Keratinocyte (primary cell): Measurements from ENCODE around the gene GPR137B. TPM values are rescaled to one million over a fixed set of nuclear protein-coding genes. Genes with fewer than 3 reads are reported as not detected.

Experiments
- DNase-seq: peaks from one replicate; pipeline ENCODE4 v3.0.0-alpha.2; 2011; ENCODE audit warnings: low read depth, missing footprints, low spot score
- FAIRE-seq: peaks from 2 replicates; lab custom pipeline; 2011; peaks lifted over from hg19 to GRCh38; lab: Jason Lieb, UNC
- H2AFZ ChIP-seq: 2 replicates; pipeline ENCODE4 v1.6.0; 2012; ENCODE audit warnings: low read length, control low read depth, inconsistent platforms; ENCODE audit not compliant: control insufficient read depth
- H3K27ac ChIP-seq: 2 replicates; pipeline ENCODE4 v1.5.1; 2011; ENCODE audit warnings: low read length; ENCODE audit not compliant: control insufficient read depth, insufficient read depth
- H3K27me3 ChIP-seq: 3 replicates; pipeline ENCODE4 v1.6.0; 2011; ENCODE audit warnings: low read length; ENCODE audit not compliant: control insufficient read depth, insufficient read depth; ENCODE audit errors: extremely low read depth
- H3K36me3 ChIP-seq, 2 experiments: 2 replicates in 1 of 2; 3 replicates in 1 of 2; pipeline ENCODE4 v1.5.1; 2011; ENCODE audit warnings: low read length in 2 of 2, mild to moderate bottlenecking in 1 of 2; ENCODE audit not compliant: control insufficient read depth in 2 of 2, insufficient read depth in 2 of 2; ENCODE audit errors: extremely low read depth in 1 of 2
- H3K4me1 ChIP-seq: 3 replicates; pipeline ENCODE4 v1.5.1; 2011; ENCODE audit warnings: low read length; ENCODE audit not compliant: control insufficient read depth, insufficient read depth; ENCODE audit errors: extremely low read depth
- H3K4me2 ChIP-seq: 3 replicates; pipeline ENCODE4 v1.6.0; 2011; ENCODE audit warnings: low read depth, low read length; ENCODE audit not compliant: control insufficient read depth, insufficient read depth; ENCODE audit errors: extremely low read depth
- H3K4me3 ChIP-seq, 3 experiments: fragments of 200-600 bp in 1 of 3; sonication (generic) in 1 of 3; 2 replicates in 2 of 3; 3 replicates in 1 of 3; pipeline ENCODE4 v1.5.1; 2011 to 2016; ENCODE audit warnings: low read length in 3 of 3, mild to moderate bottlenecking in 3 of 3, control low read depth in 2 of 3, inconsistent platforms in 1 of 3, low read depth in 1 of 3, mixed read lengths in 1 of 3, mixed run types in 1 of 3, moderate library complexity in 1 of 3; ENCODE audit not compliant: control insufficient read depth in 2 of 3, insufficient read depth in 2 of 3; ENCODE audit errors: extremely low read depth in 1 of 3
- H3K79me2 ChIP-seq: 2 replicates; pipeline ENCODE4 v1.6.0; 2012; ENCODE audit warnings: low read length; ENCODE audit not compliant: control insufficient read depth, insufficient read depth
- H3K9ac ChIP-seq: 3 replicates; pipeline ENCODE4 v1.6.0; 2011; ENCODE audit warnings: low read length; ENCODE audit not compliant: control insufficient read depth, insufficient read depth; ENCODE audit errors: extremely low read depth
- H3K9me1 ChIP-seq: 3 replicates; pipeline ENCODE4 v1.6.0; 2011; ENCODE audit warnings: low read length; ENCODE audit not compliant: control insufficient read depth, insufficient read depth; ENCODE audit errors: extremely low read depth
- H3K9me3 ChIP-seq: 2 replicates; pipeline ENCODE4 v1.5.1; 2012; ENCODE audit warnings: low read depth, low read length; ENCODE audit not compliant: control insufficient read depth
- H4K20me1 ChIP-seq: 3 replicates; pipeline ENCODE4 v1.6.0; 2011; ENCODE audit warnings: low read length; ENCODE audit not compliant: control insufficient read depth, insufficient read depth; ENCODE audit errors: extremely low read depth
- CTCF ChIP-seq, 3 experiments: IDR thresholded peaks in 1 of 3; conservative IDR thresholded peaks in 1 of 3; optimal IDR thresholded peaks in 1 of 3; 2 replicates in 2 of 3; 3 replicates in 1 of 3; pipeline versions ENCODE3 to v1.5.1; 2011; ENCODE audit warnings: low read length in 3 of 3, mild to moderate bottlenecking in 3 of 3, moderate library complexity in 2 of 3, control low read depth in 1 of 3, inconsistent platforms in 1 of 3; ENCODE audit not compliant: insufficient read depth in 2 of 3; ENCODE audit errors: extremely low read depth in 1 of 3
- EZH2 ChIP-seq: IDR thresholded peaks from one replicate; pipeline ENCODE4 v1.6.1; 2012; ENCODE audit warnings: inconsistent platforms, mild to moderate bottlenecking, low read length, moderate library complexity
- dilution Hi-C: fragments of 300-500 bp; cut with MboI; formaldehyde crosslinking; loops from one replicate; pipeline ENCODE4 v1.7.0; 2020; ENCODE audit warnings: low sequenced_read_pairs; ENCODE audit not compliant: extremely low pct_ligation_motif_present
- polyA plus RNA-seq, 5 experiments: library from polyadenylated mRNA; depleted of rRNA in 3 of 5; stranded (reverse) in 3 of 5; stranded (forward) in 1 of 5; unstranded in 1 of 5; fragments of >200 nt; gene quantifications; 1 replicate in 1 of 5; 2 replicates in 3 of 5; 3 replicates in 1 of 5; pipeline versions ENCODE4 v1.2.1 to v1.2.3, GENCODE V29; 2011 to 2012; ENCODE audit warnings: missing spikeins in 2 of 5, low read depth in 1 of 5, low replicate concordance in 1 of 5

Gene GPR137B
- polyA plus RNA-seq, 1 donor (not counting 4 experiments of a cell fraction or from before 2014, with no cell fraction given), result 7.1 TPM

- dilution Hi-C loops, result no loop called here
- no peaks in the 10 kb centered on the region for H3K4me1 ChIP-seq
- no peaks in the 10 kb centered on the region for H4K20me1 ChIP-seq
- no peaks in the 10 kb centered on the region for H3K9me3 ChIP-seq
- FAIRE-seq (no peak), DNase-seq (no peak)
- TF ChIP-seq EZH2, result no peak
- no peak for TF ChIP-seq CTCF (optimal IDR thresholded peaks at IDR 0.05 in 1 of 3, IDR thresholded peaks at IDR 0.05 in 1 of 3, conservative IDR thresholded peaks at IDR 0.05 in 1 of 3; ENCODE audit: extremely low read depth in 1 of 3, insufficient read depth in 2 of 3, low read length in 3 of 3)
- no peak overlapping the region for H3K4me2 ChIP-seq
- H3K27ac ChIP-seq, result no peak overlapping the region
- no peaks in the 10 kb centered on the region for H3K9me1 ChIP-seq
- H2AFZ ChIP-seq, result no peak overlapping the region
- no peaks in the 10 kb centered on the region for H3K79me2 ChIP-seq
- no peaks in the 10 kb centered on the region for H3K36me3 ChIP-seq
- no peak overlapping the region for H3K9ac ChIP-seq
- no peak overlapping the region for H3K4me3 ChIP-seq
- H3K27me3 ChIP-seq, result no peaks in the 10 kb centered on the region
Measured at GRCh38 chr1:236193184-236193583, 50.8 kb downstream of the GPR137B start.

GRCh38 chr1:236200925-236201324 is 58.6 kb downstream of the GPR137B start:
- Histone ChIP-seq H3K27ac (no peak overlapping the region), H2AFZ (no peak overlapping the region), H3K27me3 (no peaks in the 10 kb centered on the region), H3K9ac (no peak overlapping the region), H3K36me3 (no peaks in the 10 kb centered on the region), H4K20me1 (no peaks in the 10 kb centered on the region), H3K79me2 (no peaks in the 10 kb centered on the region), H3K9me1 (no peaks in the 10 kb centered on the region), H3K4me3 (no peak overlapping the region), H3K4me2 (no peak overlapping the region), H3K9me3 (no peaks in the 10 kb centered on the region), H3K4me1 (no peaks in the 10 kb centered on the region)
- no peak for DNase-seq
- no peak for FAIRE-seq
- TF ChIP-seq EZH2, result no peak
- no peak for TF ChIP-seq CTCF (optimal IDR thresholded peaks at IDR 0.05 in 1 of 3, IDR thresholded peaks at IDR 0.05 in 1 of 3, conservative IDR thresholded peaks at IDR 0.05 in 1 of 3; ENCODE audit: extremely low read depth in 1 of 3, insufficient read depth in 2 of 3, low read length in 3 of 3)
- dilution Hi-C loops, result no loop called here
